Measurements from ENCODE around the gene COL1A1. TPM values are rescaled to one million over a fixed set of nuclear protein-coding genes. Genes with fewer than 3 reads are reported as not detected.

COL1A1 gene
- total and polyA plus RNA-seq, 2 experiments from 2014 or later, result 6,472 to 15,283 TPM

GRCh38 chr17:50141026-50141744 lies 60.2 kb downstream of the COL1A1 start:
- peaks cover 58% of the 10 kb centered on the region for H3K79me2 ChIP-seq (ENCODE audit: insufficient read depth)
- H3K27ac ChIP-seq, result no peak overlapping the region
- H4K20me1 ChIP-seq (ENCODE audit: insufficient read depth), result peaks cover 4% of the 10 kb centered on the region; the same call in 1 of the 2 replicates
- 92 to 97% methylated on average over 15 to 16 of the region's 16 CpGs for WGBS, 2 experiments (ENCODE audit: low coverage in 1 of 2, low lambda C conversion rate in 2 of 2, missing lambda C conversion rate in 2 of 2)
- in situ Hi-C loops (cut with MboI), result no loop called here
- no peak overlapping the region for H2AFZ ChIP-seq
- TF ChIP-seq EZH2 (IDR thresholded peaks at IDR 0.05; ENCODE audit: insufficient read depth, poor library complexity, severe bottlenecking) (no peak), EZH2phosphoT487 (IDR thresholded peaks at IDR 0.05; ENCODE audit: insufficient read depth, low read depth) (no peak)
- no peak overlapping the region for H3K4me2 ChIP-seq (ENCODE audit: unreplicated experiment)
- no peak for DNase-seq
- H3K4me3 ChIP-seq, result no peak overlapping the region
- H3K27me3 ChIP-seq (replicated peaks; ENCODE audit: insufficient read depth), result no peaks in the 10 kb centered on the region
- H3F3A ChIP-seq (ENCODE audit: insufficient read depth), result peaks cover 5% of the 10 kb centered on the region; the same call in 1 of the 2 replicates
- peaks cover 14% of the 10 kb centered on the region; the same call in 1 of the 2 replicates for H3K4me1 ChIP-seq (ENCODE audit: insufficient read depth)
- H3K36me3 ChIP-seq (ENCODE audit: low read depth), result peaks cover 35% of the 10 kb centered on the region
- H3K9me3 ChIP-seq (ENCODE audit: low read depth), result no peaks in the 10 kb centered on the region
- no peak overlapping the region for H3K9ac ChIP-seq
- no peaks in the 10 kb centered on the region for H3K9me2 ChIP-seq (ENCODE audit: insufficient read depth)

- TF ChIP-seq EZH2 (IDR thresholded peaks at IDR 0.05; ENCODE audit: insufficient read depth, poor library complexity, severe bottlenecking) (no peak), EZH2phosphoT487 (IDR thresholded peaks at IDR 0.05; ENCODE audit: insufficient read depth, low read depth) (no peak)
- Histone ChIP-seq H3K4me2 (ENCODE audit: unreplicated experiment) (no peak overlapping the region), H3K9me3 (ENCODE audit: low read depth) (no peaks in the 10 kb centered on the region), H3K9ac (no peak overlapping the region), H3K79me2 (ENCODE audit: insufficient read depth) (peaks cover 48% of the 10 kb centered on the region), H3K27me3 (replicated peaks; ENCODE audit: insufficient read depth) (no peaks in the 10 kb centered on the region), H3K27ac (no peak overlapping the region), H3K9me2 (ENCODE audit: insufficient read depth) (no peaks in the 10 kb centered on the region), H3K4me1 (ENCODE audit: insufficient read depth) (0 out of 2 replicates have a peak, but pooled peaks cover 4% of the 10 kb centered on the region), H3K36me3 (ENCODE audit: low read depth) (peaks cover 35% of the 10 kb centered on the region), H3F3A (ENCODE audit: insufficient read depth) (peaks cover 5% of the 10 kb centered on the region; the same call in 1 of the 2 replicates), H4K20me1 (ENCODE audit: insufficient read depth) (no peaks in the 10 kb centered on the region), H3K4me3 (no peak overlapping the region), H2AFZ (no peak overlapping the region)
- peak; percentile 87 for DNase-seq
- WGBS, 2 experiments (ENCODE audit: low coverage in 1 of 2, low lambda C conversion rate in 2 of 2, missing lambda C conversion rate in 2 of 2), result 41% methylated on average over 19 of the region's 19 CpGs
- in situ Hi-C loops (cut with MboI), result no loop called here
These were observed 61.2 kb downstream of the COL1A1 start for GRCh38 chr17:50139950-50140885.

GRCh38 chr17:50139185-50139783 lies 62.1 kb downstream of the COL1A1 start:
- Histone ChIP-seq H3K9ac (no peak overlapping the region), H3F3A (ENCODE audit: insufficient read depth) (peaks cover 9% of the 10 kb centered on the region; the same call in 1 of the 2 replicates), H3K4me1 (ENCODE audit: insufficient read depth) (peaks cover 5% of the 10 kb centered on the region), H2AFZ (no peak overlapping the region), H3K4me3 (no peak overlapping the region), H3K27me3 (replicated peaks; ENCODE audit: insufficient read depth) (no peaks in the 10 kb centered on the region), H3K9me3 (ENCODE audit: low read depth) (no peaks in the 10 kb centered on the region), H4K20me1 (ENCODE audit: insufficient read depth) (no peaks in the 10 kb centered on the region), H3K27ac (no peak overlapping the region), H3K79me2 (ENCODE audit: insufficient read depth) (peaks cover 39% of the 10 kb centered on the region), H3K4me2 (ENCODE audit: unreplicated experiment) (no peak overlapping the region), H3K9me2 (ENCODE audit: insufficient read depth) (no peaks in the 10 kb centered on the region), H3K36me3 (ENCODE audit: low read depth) (peaks cover 35% of the 10 kb centered on the region)
- 73 to 77% methylated on average over 15 of the region's 15 CpGs for WGBS, 2 experiments (ENCODE audit: low coverage in 1 of 2, low lambda C conversion rate in 2 of 2, missing lambda C conversion rate in 2 of 2)
- TF ChIP-seq EZH2phosphoT487 (IDR thresholded peaks at IDR 0.05; ENCODE audit: insufficient read depth, low read depth), result no peak
- in situ Hi-C loops (cut with MboI), result no loop called here
- DNase-seq, result no peak

- H3K9me2 ChIP-seq (ENCODE audit: insufficient read depth), result no peaks in the 10 kb centered on the region
- no peaks in the 10 kb centered on the region for H3K27me3 ChIP-seq (replicated peaks; ENCODE audit: insufficient read depth)
- no peak overlapping the region for H3K4me2 ChIP-seq (ENCODE audit: unreplicated experiment)
- H3K9ac ChIP-seq, result no peak overlapping the region
- no peak overlapping the region for H2AFZ ChIP-seq
- H3K4me1 ChIP-seq (ENCODE audit: insufficient read depth), result peaks cover 22% of the 10 kb centered on the region
- H3K27ac ChIP-seq, result no peak overlapping the region
- WGBS, 2 experiments (ENCODE audit: low coverage in 1 of 2, low lambda C conversion rate in 2 of 2, missing lambda C conversion rate in 2 of 2), result 79 to 84% methylated on average over 4 of the region's 4 CpGs
- H4K20me1 ChIP-seq (ENCODE audit: insufficient read depth), result no peaks in the 10 kb centered on the region
- H3F3A ChIP-seq (ENCODE audit: insufficient read depth), result peaks cover 30% of the 10 kb centered on the region; the same call in 1 of the 2 replicates
- no peak for TF ChIP-seq EZH2phosphoT487 (IDR thresholded peaks at IDR 0.05; ENCODE audit: insufficient read depth, low read depth)
- no peak for TF ChIP-seq EZH2 (IDR thresholded peaks at IDR 0.05; ENCODE audit: insufficient read depth, poor library complexity, severe bottlenecking)
- no peak overlapping the region for H3K4me3 ChIP-seq
- H3K9me3 ChIP-seq (ENCODE audit: low read depth), result no peaks in the 10 kb centered on the region
- in situ Hi-C loops (cut with MboI), result no loop called here
- peaks cover 18% of the 10 kb centered on the region; the same call in 1 of the 2 replicates for H3K79me2 ChIP-seq (ENCODE audit: insufficient read depth)
- DNase-seq, result no peak
- peaks cover 28% of the 10 kb centered on the region for H3K36me3 ChIP-seq (ENCODE audit: low read depth)
These were observed 64.4 kb downstream of the COL1A1 start for GRCh38 chr17:50137042-50137441.
